Activated T-helper 1 cell treated with anti-CD3 and anti-CD28 coated beads, Interleukin-2, amount 50 U/mL, for 16 hours (primary cell): ENCODE data around the gene CLIP2.
A peak's percentile ranks its signal among the peaks of the same experiment; 100 is the strongest.
"Not testable (repeated sequence)": the region's sequence is repeated elsewhere in the genome, so short reads cannot be mapped to it uniquely, and the experiment has no call there.

ENCODE experiments used
- DNase-seq, 2 donors: peaks; one replicate each; pipeline ENCODE4 v3.0.0-alpha.2; 2020; ENCODE audit warnings: low read depth in 1 of 2, low spot score in 1 of 2

The CLIP2 gene

DNA sequence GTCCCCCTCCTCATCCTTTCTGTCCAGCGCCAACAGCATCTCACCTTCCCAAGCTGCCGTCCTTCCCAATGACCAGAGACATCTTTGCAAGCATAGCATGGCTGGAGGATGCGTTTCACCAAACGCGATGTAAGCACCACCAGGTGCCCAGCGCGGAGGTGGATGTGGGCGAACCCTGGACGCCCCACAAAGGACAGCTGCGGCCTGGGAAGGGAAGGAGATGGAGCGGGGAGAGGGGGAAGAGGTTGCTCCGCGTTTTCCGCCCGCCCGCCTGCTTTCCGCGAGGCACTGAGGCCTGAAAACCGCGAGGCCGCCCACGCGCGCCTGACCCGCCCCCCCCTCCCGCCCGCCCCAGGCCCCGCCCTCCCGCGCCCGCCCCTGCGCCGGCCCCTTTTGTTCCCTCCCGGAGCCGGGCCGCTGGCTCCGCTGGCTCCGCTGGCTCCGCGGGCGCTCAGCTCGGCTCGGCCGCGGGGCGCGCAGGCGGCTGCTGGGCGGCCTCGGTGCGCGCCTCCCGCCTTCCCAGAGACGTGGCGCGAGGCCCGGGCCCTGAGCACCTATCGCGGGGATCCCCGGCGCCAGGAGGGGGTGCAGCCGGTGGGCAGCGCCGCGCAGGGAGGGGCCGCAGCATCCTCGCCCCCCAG, at the start of gene CLIP2:
Gene CLIP2, plus strand, starts transcription at position 390 of the 641 bp plus-strand sequence. CDS start 28,140 bp downstream, outside the sequence.
- peak; percentile 59 to 66 for DNase-seq

DNA sequence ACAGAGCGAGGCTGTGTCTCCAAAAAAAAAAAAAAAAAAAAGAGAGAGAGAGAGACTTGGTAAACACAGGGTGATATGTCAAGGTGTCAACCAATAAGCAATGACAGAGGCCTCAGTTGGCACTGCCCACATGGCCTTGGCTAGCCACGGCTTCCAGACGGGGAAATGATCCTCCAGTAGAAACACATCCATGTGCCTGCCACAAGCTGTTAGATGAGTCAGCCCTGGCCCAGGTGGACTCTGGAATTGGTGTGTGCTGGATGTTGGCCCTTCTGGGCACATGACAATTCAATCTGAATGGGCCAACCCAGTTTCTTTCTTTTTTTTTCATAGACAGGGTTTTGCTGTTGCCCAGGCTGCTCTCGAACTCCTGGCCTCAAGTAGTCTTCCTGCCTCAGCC, 48.7 kb upstream of the CLIP2 start:
- no peak for DNase-seq

DNA sequence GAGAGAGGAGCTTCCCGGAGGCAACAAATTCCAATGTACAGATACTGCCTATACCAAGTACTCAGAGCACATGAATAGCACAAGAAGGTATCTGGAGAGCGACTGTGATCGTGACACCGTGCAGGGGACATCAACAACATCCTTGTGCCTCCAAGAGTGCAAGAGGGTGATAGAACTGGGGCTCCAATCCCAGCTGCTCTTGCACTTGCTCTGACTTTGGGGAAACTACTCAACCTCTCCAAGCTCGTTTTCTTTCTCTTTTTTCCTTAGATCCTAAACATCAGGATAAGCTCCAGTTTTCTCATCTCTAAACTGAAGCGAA, 47.1 kb upstream of the CLIP2 start:
- no peak for DNase-seq

DNA sequence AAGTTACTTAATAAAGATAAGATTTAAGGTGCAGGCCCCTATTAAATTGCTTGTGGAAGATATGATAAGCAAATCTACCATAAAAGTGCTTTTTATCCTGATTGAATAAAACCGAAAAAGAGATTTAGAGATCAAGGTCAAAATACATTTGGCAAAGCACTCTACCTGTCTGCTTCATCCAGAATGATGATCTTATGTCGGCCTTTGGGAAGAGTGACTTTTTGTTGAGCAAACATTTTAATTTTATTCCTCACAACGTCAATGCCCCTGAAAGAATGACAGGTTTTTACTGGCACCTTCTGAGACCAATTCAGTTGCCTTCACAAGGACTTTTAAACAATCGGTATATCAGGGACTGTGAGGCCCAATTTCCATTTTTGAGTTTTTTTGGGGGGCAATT, 42.7 kb upstream of the CLIP2 start:
- DNase-seq = no peak

DNA sequence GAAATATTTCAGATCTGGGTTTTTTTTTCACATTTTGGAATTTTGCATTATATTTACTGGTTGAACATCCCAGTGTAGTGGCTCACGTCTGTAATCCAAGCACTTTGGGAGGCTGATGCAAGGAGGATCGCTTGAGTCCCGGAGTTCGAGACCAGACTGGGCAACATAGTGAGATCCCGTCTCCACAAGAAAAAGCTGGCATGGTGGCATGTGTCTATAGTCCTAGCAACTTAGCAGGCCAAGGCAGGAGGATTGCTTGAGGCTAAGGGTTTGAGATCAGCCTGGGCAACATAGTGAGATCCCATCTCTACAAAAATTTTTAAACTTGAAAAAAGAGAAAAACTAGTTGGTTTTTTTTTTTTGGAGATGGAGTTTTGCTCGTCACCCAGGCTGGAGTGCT, 41.1 kb upstream of the CLIP2 start:
- no peak for DNase-seq

DNA sequence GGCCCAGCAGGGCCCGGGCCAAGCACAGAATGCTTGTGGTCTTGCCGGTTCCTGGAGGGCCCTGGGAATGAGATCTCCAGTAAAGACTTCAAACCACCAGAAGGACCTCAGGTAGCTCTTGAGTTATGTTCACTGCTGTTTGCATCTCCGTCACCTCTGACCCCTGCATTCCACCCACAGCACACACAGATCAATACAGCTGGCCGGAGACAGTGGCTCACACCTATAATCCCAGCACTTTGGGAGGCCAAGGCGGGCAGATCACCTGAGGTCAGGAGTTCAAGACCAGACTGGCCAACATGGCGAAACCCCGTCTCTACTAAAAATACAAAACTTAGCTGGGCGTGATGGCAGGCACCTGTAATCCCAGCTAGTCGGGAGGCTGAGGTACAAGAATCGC, 40.1 kb upstream of the CLIP2 start:
- not testable (repeated sequence) for DNase-seq

DNA sequence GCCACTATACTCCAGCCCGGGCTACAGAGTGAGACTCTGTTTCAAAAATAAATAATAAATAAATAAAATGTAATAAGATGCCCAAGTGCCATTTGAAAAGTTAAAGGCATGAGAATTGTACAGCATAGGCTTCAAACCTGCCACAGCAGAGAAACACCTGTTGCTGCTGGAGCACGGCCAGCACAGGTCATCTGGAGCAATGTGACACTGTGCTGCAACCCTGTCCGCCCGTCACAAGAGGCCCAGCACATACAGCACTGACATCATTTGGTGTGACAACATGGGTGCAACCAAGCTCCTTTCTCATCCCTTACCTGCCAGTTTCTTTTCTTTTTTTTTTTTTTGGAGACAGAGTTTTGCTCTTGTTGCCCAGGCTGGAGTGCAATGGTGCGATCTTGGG, 36.3 kb upstream of the CLIP2 start:
- DNase-seq = no peak

DNA sequence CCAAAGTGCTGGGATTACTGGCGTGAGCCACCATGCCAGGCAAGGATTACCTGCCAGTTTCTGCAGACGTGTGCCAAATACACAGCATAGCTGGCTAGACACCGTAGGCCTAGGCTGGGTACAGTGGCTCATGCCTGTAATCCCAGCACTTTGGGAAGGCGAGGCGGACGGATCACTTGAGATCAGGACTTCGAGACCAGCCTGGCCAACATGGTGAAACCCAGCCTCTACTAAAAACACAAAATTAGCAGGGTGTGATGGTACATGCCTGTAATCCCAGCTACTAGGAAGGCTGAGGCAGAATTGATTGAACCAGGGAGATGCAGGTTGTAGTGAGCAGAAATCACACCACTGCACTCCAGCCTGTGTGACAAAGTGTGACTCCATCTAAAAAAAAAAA, 35.9 kb upstream of the CLIP2 start:
- no peak for DNase-seq

DNA sequence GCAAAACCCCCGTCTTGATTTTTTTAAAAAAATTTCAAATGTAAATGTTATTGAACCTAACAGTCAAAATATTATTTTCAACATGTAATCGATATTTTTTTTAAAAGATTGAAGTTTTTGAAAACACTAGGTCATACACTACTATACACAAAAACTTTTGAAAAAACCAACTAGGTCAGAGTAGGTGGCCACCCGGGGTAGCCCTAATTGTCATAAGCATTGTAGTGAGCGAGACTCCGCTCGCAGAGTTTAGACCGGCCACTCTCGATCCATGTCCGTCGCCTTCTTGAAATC, 35.4 kb upstream of the CLIP2 start:
- no peak for DNase-seq

DNA sequence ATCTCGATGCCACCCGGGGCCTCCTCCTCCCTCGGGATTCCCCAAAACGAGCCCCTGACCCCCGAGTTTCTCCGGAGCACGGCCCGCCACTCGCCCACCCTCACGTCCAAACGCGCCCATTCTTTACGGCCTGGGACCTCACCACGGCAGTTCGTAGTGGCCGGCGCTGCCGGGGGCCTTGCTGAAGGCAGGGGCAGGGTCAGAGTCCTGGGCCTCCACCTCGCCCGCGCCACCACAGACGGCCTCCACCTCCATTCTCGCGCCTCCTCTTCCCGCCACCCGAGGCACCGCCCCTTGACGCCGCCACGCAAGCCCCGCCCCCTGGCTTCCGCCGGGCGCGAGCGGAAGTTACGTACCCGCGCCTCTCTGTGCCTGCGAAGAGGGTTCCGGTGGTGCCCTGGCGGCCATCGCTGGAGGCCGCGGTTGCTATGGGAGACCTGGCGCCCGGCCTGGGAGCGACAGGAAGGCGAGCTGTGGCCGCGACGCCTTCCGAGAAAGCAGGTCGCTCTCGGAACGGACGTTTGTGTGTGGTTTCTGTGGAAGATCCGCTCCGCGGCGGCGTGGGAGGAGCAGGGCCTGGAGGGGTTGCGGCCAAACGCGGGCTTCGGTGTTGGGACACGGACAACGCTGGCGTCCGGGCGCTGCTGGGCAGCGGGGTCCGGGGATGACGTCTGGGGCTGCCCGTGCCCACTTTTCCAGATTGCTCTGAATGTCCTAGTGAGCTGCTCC, 34.9 kb upstream of the CLIP2 start, which contains the start of gene RFC2:
Gene RFC2, minus strand, starts transcription at position 271 of the 729 bp plus-strand sequence. Its CDS starts 16 bp downstream, at position 255.
- DNase-seq = peak; percentile 96 to 97

DNA sequence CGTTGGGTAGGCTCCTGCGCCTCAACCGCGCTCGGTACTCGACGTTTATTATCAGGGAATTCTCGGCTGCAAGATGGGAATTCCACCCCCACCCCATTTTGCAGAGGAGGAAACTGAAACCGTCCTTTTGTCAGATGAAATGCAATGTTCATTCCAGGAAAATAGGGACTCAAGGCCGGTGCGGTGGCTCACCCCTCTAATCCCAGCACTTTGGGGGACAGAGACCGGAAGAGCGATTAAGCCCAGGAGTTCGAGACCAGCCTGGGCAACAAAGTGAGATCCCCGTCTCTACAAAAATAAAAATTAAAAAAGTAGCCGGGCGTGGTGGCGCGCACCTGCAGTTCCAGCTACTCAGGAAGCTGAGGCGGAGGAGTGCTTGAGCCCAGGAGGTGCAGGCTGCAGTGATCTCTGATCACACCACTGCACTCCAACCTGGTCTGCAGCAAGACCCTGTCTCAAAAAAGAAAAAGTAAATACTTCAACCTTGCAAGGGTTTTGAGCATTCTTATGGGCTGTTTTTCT, 34.3 kb upstream of the CLIP2 start:
- no peak for DNase-seq

DNA sequence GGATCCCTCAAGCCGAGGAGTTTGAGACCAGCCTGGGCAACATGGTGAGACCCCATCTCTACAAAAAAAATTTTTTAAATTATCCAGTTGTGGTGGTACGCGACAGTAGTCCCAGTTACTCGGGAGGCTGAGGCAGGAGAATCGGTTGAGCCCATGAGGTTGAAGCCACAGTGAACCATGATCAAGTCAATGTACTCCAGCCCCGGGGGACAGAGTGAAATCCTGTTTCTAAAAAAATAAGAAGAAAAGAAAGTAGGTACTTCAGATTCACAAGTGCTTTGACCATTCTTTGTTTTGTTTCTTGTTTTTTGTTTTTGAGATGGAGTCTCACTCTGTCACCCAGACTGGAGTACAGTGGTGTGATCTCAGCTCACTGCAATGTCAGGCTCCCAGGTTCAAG, 33.7 kb upstream of the CLIP2 start:
- DNase-seq = not testable (repeated sequence)

DNA sequence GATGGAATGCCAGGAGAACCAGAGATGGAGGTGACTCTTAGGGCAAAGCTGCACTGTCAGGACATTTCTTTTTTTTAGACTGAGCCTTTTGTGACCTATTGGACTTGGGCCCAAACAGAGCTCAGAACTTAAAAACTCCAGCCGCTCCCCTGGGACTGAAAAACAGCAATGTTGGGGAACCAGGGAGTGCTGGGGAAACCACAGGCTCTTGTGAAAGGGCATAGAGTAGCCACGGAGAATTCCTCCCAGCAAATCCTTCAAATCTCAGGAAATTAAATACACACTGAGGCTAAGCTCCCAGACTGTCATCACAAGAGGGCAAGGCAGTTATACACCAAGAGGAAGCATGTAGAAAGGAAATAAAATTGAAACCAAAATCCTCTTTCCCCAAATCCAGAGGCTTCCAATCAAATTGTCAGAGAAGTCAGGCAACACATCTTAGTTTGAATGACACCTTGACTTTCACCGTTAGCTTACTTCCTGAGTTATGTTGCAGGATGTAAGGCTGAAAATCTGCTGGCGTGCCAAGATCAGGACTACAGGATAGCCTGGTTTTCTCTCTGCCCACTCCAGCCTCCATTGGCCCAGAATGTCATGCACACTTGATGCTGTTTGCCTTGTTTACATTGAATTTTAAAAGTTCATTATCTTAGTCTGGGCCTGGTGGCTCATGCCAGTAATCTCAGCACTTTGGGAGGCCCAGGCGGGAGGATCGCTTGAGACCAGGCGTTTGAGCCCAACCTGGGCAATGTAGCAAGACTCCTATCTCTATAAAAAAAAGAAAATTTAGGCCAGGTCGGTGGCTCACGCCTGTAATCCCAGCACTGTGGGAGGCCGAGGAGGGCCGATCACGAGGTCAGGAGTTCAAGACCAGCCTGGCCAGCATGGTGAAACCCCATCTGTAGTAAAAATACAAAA, 32.5 kb upstream of the CLIP2 start:
- DNase-seq = no peak

DNA sequence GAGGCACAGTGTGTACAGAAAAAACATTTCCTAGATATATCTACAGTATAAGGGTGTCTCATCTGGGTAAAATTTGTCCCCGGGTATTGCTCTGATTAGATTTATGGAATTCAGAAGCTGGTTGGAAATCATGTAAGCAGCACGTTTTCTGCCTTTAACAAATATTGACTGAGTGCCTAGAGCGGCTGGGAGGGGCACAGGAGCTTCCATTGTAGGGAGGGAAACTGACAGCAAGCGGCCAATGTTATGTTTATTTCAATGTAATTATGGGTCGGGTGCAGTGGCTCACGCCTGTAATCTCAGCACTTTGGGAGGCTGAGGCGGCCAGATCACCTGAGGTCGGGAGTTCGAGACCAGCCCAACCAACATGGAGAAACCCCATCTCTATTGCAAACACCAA, 30.6 kb upstream of the CLIP2 start:
- no peak for DNase-seq

DNA sequence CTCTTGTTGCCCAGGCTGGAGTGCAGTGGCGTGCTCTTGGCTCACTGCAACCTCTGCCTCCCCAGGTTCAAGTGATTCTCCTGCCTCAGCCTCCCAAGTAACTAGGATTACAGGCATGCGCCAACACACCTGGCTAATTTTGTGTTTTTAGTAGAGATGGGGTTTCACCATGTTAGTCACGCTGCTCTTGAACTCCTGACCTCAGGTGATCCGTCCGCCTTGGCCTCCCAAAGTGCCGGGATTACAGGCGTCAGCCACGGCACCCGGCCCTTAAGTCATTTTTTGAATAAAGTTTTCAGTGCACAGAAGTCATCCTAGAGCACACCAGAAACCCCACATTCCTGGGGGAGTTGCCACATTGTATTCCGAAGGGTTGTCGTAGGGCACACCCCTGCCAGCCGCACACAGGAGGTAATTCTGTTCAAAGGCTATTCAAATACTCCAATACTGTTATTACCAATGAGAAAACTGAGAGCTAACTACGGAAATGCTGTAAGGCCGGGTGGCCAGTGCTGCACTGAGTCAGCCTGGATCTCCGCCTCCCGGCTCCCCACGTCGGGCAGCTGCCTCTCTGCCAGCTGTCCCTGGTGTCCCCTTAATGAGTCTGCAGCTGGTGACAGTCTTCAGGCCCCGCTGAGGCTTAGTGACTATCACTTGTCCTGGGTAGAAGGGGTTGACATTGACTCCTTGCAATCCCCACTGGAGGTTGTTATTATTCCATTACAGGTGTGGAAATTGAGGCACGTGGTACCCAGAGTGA, 26.4 kb upstream of the CLIP2 start:
- DNase-seq = no peak

DNA sequence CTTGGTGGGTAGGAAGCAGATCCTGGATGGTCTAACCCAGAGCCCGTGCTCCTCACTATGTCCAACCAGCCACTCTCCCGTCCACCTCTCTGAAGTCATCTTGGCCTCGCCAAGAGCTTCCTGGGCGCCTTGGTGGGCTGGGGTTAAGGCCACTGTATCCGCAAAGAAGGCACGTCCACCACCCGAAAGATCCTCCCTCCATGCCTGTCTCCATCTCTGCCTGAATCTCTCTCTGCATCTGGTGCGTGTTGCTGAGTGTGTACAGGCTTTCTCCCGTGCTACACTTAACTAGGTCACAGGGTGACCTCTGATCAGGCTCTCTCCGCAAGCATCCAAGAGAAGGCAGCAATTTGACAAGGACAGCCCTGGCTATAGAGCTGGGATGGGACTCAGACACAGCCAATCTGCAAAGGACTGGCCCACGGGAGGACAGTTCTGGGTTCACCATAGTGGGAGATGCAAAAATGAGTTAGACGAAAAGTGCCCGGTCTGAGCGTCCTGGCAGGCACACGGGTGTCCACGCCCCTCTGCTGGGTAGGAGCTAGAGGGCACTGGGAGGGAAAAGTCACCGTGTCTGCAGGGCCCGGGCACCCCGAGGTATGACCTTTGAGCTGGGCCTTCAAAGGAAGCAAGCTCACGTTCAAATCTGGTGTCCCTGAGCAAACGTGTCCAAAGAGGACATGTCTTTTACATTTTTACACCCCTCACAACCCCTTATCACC, 25.6 kb upstream of the CLIP2 start:
- DNase-seq = no peak

DNA sequence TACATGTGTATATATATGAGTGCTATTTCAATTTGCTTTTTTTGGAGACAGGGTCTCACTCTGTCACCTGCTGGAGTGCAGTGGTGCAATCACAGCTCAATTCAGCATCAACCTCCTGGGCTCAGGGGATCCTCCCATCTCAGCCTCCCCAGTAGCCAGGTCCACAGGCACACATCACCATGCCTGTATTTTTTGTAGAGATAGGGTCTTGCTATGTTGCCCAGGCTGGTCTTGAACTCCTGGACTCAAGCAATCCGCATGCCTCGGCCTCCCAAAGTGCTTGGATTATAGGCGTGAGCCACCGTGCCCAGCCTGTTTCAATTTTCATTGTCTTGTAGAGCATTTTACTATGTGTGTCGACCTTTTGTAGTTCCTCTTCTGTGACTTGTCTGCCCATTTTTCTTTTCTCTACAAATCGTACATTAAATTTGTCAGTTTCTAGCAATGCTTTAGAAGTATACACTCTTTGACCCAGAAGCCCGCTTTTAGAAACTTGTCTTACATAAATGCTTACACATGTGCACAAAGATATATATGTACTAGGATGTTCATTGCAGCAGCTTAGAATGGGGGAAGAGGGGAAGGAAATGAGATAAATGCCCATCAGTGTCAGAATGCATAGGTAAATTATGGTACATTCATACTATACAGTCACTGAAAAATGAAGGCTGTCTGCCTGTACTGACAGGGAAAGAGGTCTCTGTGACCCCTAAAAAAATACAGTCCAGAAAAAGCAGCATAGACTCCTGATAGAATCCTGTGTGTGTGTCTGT, 22.8 kb upstream of the CLIP2 start:
- DNase-seq = no peak

DNA sequence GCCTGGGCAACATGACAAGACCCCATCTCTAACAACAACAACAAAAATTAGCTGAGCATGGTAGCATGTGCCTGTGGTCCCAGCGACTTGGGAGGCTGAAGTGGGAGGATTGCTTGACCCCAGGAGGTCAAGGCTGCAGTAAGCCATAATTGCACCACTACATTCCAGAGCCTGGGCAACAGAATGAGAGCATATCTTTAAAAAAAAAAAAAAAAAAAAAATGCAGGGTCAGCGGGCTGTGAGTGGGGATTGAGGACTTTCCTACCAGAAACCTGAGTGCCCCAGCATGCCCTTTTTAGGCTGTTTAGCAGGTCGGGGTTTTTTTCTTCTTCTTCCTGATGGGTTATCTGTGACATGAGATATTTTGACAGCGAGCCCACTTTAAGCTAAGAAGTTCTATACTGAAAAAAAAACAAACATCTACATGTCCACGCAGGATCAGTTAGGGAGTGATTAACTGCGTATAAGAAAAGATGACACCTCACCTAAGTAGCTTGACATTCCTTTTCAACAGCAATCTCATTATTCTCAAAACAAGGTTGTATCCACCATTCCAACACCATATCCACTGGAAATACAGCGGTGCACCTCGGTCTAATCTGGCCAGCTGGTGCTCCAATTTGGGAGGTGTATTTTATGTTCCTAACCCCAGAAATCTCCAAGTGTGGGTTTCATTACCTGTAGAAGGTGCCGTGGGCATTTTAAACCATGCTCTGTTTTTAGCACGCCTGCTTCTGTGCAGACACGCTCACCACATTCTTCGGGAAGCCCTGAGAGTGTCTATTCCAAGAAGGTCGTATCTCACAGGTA, 21.2 kb upstream of the CLIP2 start:
- no peak for DNase-seq

DNA sequence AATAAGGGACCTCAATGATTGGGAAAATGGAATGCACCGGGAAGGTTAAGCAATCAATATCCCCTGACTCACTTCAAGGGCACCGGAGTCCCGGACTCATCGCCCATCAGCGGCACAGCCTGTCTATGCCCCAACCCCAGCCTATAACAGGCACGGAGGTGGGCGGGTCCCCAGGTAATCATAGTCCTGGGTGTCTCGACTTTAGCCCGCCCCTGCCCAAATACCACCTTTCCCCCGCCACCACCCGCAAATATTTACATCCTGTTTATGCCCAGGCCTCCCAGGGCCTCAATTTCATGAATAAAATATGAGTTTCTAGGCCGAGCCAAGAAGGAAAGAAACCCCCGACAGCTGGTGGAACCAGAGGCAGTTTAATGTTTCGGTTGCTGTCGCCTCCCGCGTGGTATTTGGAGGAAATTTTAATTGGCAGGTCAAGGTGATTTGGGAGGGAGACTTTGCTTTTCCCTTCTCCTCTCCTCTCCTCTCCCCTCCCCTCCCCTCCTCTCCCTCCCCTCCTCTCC, 19.4 kb upstream of the CLIP2 start:
- peak in 1 of 2 donors; percentile 24 for DNase-seq
